ENCODE measurements around the gene SDR42E1.

The SDR42E1 gene

GRCh38 chr16:82047374-82047773 lies 36.1 kb upstream of the SDR42E1 start:
- no peak for DNase-seq (ENCODE audit: extremely low spot score)
- ChIA-PET CTCF (interaction anchor here (1.3 to 3.4 kb wide), 2 partner anchors 13 to 15 kb away, joined by 3 to 11 read pairs; no protein-coding TSS in a partner anchor), POLR2A (no interaction called here)

GRCh38 chr16:82046941-82047340 lies 35.7 kb upstream of the SDR42E1 start:
- no peak for TF ChIP-seq CTCF (IDR thresholded peaks at IDR 0.05; ENCODE audit: control extremely low read depth, extremely low read depth, low read depth, missing control alignments)
- POLR2A ChIA-PET, result no interaction called here
- no peak for DNase-seq (ENCODE audit: extremely low spot score)
- CTCF ChIA-PET, result interaction anchor here (1.3 to 3.4 kb wide), 2 partner anchors 14 kb away, joined by 3 to 11 read pairs; no protein-coding TSS in a partner anchor

More at GRCh38 chr16:82047374-82047773, 36.1 kb upstream of the SDR42E1 start:
- no peak for TF ChIP-seq CTCF (IDR thresholded peaks at IDR 0.05; ENCODE audit: control extremely low read depth, extremely low read depth, low read depth, missing control alignments)

GRCh38 chr16:82046541-82046940 lies 35.3 kb upstream of the SDR42E1 start:
- POLR2A ChIA-PET, result no interaction called here
- DNase-seq (ENCODE audit: extremely low spot score), result no peak
- CTCF ChIA-PET, result interaction anchor here (1.3 to 3.4 kb wide), 2 partner anchors 14 kb away, joined by 3 to 11 read pairs; no protein-coding TSS in a partner anchor
- TF ChIP-seq CTCF (IDR thresholded peaks at IDR 0.05; ENCODE audit: control extremely low read depth, extremely low read depth, low read depth, missing control alignments), result no peak

GRCh38 chr16:82045465-82045864 lies 34.2 kb upstream of the SDR42E1 start:
- no peak for TF ChIP-seq CTCF (IDR thresholded peaks at IDR 0.05; ENCODE audit: control extremely low read depth, extremely low read depth, low read depth, missing control alignments)
- CTCF ChIA-PET, result interaction anchor here (1.0 to 3.4 kb wide), 4 partner anchors 11 to 185 kb away, joined by 3 to 11 read pairs (median 3); no protein-coding TSS in a partner anchor
- no peak for DNase-seq (ENCODE audit: extremely low spot score)
- POLR2A ChIA-PET, result no interaction called here

- ChIA-PET CTCF (interaction anchor here (1.2 kb wide), 1 partner anchor 12 kb away, joined by 3 read pairs; no protein-coding TSS in a partner anchor), POLR2A (no interaction called here)
- TF ChIP-seq CTCF (IDR thresholded peaks at IDR 0.05; ENCODE audit: control extremely low read depth, extremely low read depth, low read depth, missing control alignments), result no peak
- DNase-seq (ENCODE audit: extremely low spot score), result no peak
Measured at GRCh38 chr16:82044585-82044911, 33.3 kb upstream of the SDR42E1 start.

GRCh38 chr16:82043680-82044584 lies 32.7 kb upstream of the SDR42E1 start:
- DNase-seq (ENCODE audit: extremely low spot score), result no peak
- POLR2A ChIA-PET, result no interaction called here
- CTCF ChIA-PET, result no interaction called here
- TF ChIP-seq CTCF (IDR thresholded peaks at IDR 0.05; ENCODE audit: control extremely low read depth, extremely low read depth, low read depth, missing control alignments), result no peak

Measured in GM10248 (cell line).